ENCODE measurements around the gene ZNF212. TPM values are rescaled to one million over a fixed set of nuclear protein-coding genes. Genes with fewer than 3 reads are reported as not detected.

Gene ZNF212
- total and polyA plus RNA-seq, 2 experiments from 2014 or later = 11.6 to 14.2 TPM

DNA sequence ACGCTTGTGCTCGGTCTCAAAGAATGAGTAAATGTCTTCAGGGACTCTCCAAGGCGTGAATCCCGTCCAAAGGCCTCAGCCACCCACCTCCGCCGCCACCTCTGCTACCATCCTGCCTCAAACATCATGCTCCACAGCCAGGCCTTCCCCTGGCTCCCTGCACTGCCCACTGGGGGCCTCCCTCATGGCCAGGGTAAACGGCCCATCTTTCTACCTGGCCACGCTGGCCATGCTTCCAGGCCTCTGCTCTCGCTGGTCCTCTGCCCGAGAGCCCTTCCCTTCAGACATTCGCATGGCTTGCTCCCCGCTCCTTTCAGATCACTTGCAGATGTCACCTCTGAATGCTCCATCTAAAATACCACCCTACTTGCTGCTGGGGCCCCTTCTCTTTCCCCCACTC lies 62.8 kb downstream of the ZNF212 start:
- TF ChIP-seq, protein P1, sequence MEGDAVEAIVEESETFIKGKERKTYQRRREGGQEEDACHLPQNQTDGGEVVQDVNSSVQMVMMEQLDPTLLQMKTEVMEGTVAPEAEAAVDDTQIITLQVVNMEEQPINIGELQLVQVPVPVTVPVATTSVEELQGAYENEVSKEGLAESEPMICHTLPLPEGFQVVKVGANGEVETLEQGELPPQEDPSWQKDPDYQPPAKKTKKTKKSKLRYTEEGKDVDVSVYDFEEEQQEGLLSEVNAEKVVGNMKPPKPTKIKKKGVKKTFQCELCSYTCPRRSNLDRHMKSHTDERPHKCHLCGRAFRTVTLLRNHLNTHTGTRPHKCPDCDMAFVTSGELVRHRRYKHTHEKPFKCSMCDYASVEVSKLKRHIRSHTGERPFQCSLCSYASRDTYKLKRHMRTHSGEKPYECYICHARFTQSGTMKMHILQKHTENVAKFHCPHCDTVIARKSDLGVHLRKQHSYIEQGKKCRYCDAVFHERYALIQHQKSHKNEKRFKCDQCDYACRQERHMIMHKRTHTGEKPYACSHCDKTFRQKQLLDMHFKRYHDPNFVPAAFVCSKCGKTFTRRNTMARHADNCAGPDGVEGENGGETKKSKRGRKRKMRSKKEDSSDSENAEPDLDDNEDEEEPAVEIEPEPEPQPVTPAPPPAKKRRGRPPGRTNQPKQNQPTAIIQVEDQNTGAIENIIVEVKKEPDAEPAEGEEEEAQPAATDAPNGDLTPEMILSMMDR (IDR thresholded peaks at IDR 0.05; ENCODE audit: low read depth, low read length) = no peak
- H3K27ac ChIP-seq = no peak overlapping the region
- no peak for DNase-seq (ENCODE audit: low read depth in 1 of 2, low spot score in 1 of 2)

DNA sequence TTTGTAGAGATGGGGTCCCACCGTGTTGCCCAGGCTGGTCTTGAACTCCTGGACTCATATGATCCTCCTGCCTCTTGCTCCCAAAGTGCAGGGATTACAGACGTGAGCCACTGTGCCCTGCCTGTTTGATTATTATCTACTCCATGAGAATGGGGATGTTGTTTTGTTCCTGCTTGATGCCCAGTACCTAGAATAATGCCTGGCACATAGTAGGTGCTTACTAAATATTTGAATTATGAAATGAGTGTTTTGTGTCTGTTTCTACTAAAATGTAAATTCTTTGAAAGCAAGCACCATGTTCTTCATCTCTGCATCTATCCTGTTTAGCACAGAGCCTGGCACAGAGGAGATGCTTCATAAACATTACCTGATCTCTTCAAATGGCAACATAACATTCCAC lies 63.4 kb downstream of the ZNF212 start:
- DNase-seq (ENCODE audit: low read depth in 1 of 2, low spot score in 1 of 2) = no peak
- Histone ChIP-seq H3K4me3 (no peak overlapping the region), H3K27me3 (no peaks in the 10 kb centered on the region), H3K4me1 (ENCODE audit: low read depth) (no peaks in the 10 kb centered on the region), H3K9me3 (ENCODE audit: low read depth) (no peaks in the 10 kb centered on the region), H3K36me3 (no peaks in the 10 kb centered on the region), H3K27ac (no peak overlapping the region)
- TF ChIP-seq, protein P1 (IDR thresholded peaks at IDR 0.05; ENCODE audit: low read depth, low read length) = no peak

More for the DNA sequence above, 62.8 kb downstream of the ZNF212 start:
- H3K27me3 ChIP-seq = no peaks in the 10 kb centered on the region
- no peaks in the 10 kb centered on the region for H3K4me1 ChIP-seq (ENCODE audit: low read depth)
- H3K36me3 ChIP-seq = no peaks in the 10 kb centered on the region
- no peaks in the 10 kb centered on the region for H3K9me3 ChIP-seq (ENCODE audit: low read depth)
- H3K4me3 ChIP-seq = no peak overlapping the region

DNA sequence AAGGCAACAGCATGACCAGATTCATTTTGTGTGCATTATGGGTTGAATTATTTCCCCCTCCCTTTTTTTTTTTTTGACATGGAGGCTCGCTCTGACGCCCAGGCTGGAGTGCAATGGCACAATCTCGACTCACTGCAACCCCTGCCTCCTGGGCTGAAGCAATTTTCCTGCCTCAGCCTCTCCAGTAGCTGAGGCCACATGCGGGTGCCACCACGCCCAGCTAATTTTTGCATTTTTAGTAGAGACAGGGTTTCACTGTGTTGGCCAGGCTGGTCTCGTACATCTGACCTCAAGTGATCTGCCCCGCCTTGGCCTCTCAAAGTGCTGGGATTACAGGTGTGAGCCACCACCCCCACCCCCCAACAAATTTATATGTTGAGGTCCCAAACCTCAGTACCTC lies 64.6 kb downstream of the ZNF212 start:
- no peaks in the 10 kb centered on the region for H3K4me1 ChIP-seq (ENCODE audit: low read depth)
- H3K36me3 ChIP-seq = no peaks in the 10 kb centered on the region
- no peak for DNase-seq (ENCODE audit: low read depth in 1 of 2, low spot score in 1 of 2)
- H3K9me3 ChIP-seq (ENCODE audit: low read depth) = no peaks in the 10 kb centered on the region
- no peaks in the 10 kb centered on the region for H3K27me3 ChIP-seq
- TF ChIP-seq, protein P1 (IDR thresholded peaks at IDR 0.05; ENCODE audit: low read depth, low read length) = no peak
- H3K4me3 ChIP-seq = no peak overlapping the region
- no peak overlapping the region for H3K27ac ChIP-seq

Other genes starting within 250 kb of the ZNF212 start
- 150 and 323 TPM in 2 replicates for gene PDIA4, start 211.1 kb upstream of the ZNF212 start, total RNA-seq
- gene PDIA4, start 211.1 kb upstream of the ZNF212 start, polyA plus RNA-seq = 148 and 367 TPM in 2 replicates
- gene ZNF786, start 148.9 kb upstream of the ZNF212 start, total RNA-seq = 8.3 and 11.1 TPM in 2 replicates
- gene ZNF786, start 148.9 kb upstream of the ZNF212 start, polyA plus RNA-seq = 6.2 and 10.0 TPM in 2 replicates
- 6.8 and 7.1 TPM in 2 replicates for gene ZNF425, start 113.3 kb upstream of the ZNF212 start, total RNA-seq
- gene ZNF425, start 113.3 kb upstream of the ZNF212 start, polyA plus RNA-seq = 7.6 and 11.3 TPM in 2 replicates
- gene ZNF398, start 92.2 kb upstream of the ZNF212 start, total RNA-seq = 18.2 and 22.1 TPM in 2 replicates
- gene ZNF398, start 92.2 kb upstream of the ZNF212 start, polyA plus RNA-seq = 8.0 and 9.6 TPM in 2 replicates
- gene ZNF282, start 44.1 kb upstream of the ZNF212 start, total RNA-seq = 26.7 and 34.2 TPM in 2 replicates
- 6.9 and 8.9 TPM in 2 replicates for gene ZNF282, start 44.1 kb upstream of the ZNF212 start, polyA plus RNA-seq
- gene ZNF783, start 22.5 kb downstream of the ZNF212 start, total RNA-seq = 12.7 and 26.4 TPM in 2 replicates
- 12.8 and 18.7 TPM in 2 replicates for gene ZNF783, start 22.5 kb downstream of the ZNF212 start, polyA plus RNA-seq
- gene ZNF777, start 221.4 kb downstream of the ZNF212 start, total RNA-seq = 16.0 and 19.5 TPM in 2 replicates
- 17.6 and 20.0 TPM in 2 replicates for gene ZNF777, start 221.4 kb downstream of the ZNF212 start, polyA plus RNA-seq

Measured in cardiac muscle cell (in vitro differentiated cells and primary cell).